ENCODE data around the gene OR4K1.

OR4K1 gene, protein sequence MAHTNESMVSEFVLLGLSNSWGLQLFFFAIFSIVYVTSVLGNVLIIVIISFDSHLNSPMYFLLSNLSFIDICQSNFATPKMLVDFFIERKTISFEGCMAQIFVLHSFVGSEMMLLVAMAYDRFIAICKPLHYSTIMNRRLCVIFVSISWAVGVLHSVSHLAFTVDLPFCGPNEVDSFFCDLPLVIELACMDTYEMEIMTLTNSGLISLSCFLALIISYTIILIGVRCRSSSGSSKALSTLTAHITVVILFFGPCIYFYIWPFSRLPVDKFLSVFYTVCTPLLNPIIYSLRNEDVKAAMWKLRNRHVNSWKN

DNA sequence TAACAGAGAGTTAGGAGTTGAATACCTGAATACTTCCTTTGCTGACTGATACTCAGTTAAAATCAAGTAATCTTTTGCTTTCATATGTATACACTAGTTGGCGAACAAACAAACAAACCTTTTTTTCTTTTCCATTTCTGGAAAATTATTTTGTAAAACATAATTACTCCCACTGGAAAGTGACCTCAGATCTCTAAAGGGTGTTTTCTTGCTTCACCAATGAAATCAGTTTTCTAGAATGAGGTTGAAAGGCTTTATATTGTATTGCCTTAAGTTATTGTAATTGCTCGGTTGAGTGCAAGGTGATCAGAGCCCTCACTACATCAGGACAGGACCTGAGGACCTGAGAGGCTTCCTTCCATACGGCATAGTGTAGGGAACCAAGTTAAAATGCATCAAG is at the start of gene OR4K1:
OR4K1 (plus strand) TSS at position 301 of the 400 bp plus-strand sequence. CDS start 4,750 bp downstream, outside the sequence.
- Histone ChIP-seq H3K4me3 (ENCODE audit: low read depth in 1 of 2, low read length in 2 of 2) (no peak within 1 kb of the TSS), H3K4me1 (ENCODE audit: insufficient read depth, low read length) (no peaks in the 10 kb centered on the region), H3K27ac (ENCODE audit: low read depth, low read length) (no peak within 1 kb of the TSS), H3K27me3 (ENCODE audit: control insufficient read depth in 1 of 2, insufficient read depth in 2 of 2, low read length in 2 of 2) (no peaks in the 10 kb centered on the region), H3K36me3 (ENCODE audit: insufficient read depth, low read length) (no peaks in the 10 kb centered on the region), H3K9ac (ENCODE audit: low read length) (no peak within 1 kb of the TSS), H3K9me3 (ENCODE audit: low read length) (no peaks in the 10 kb centered on the region)

DNA sequence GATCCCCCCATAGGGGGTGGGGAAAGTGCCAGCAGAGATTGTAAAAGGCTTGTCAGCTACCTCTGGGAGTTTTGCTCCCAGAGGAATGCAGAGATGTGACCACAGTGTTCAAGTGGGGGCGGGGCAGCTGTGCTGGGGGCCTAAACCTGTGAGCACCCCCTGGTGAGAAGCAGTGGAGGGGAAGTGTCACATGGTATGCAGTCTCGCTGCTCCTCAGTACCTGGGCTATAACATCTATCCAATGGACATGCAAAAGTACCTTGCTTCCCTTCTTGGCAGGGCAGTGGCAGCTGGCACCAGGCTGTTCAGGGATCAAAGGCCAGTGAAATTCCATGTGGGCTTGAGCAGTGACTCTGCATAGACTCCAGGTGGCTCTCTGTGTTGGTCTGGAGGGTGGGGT is 35.4 kb upstream of the OR4K1 start:
- H3K9me3 ChIP-seq (ENCODE audit: low read length), result no peaks in the 10 kb centered on the region

DNA sequence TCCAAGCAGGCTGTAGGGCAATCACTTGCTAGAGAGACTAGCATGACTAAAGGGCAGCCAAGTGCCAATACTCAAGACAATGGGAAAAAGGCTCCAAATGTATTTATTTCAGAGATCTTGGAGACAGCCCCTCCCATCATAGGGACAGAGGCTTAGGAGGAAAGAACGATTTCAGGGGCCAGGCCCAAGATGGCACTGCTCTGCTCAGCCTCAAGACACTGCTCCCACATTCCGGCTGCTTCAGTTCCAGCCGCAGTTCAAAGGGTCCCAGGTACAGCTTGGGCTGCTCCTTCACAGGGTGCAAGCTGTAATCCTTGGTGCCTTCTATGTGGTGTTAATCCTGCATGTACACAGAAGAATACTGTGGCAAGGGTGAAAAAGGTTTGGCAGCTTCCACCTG is 29.7 kb upstream of the OR4K1 start:
- no peaks in the 10 kb centered on the region for H3K9me3 ChIP-seq (ENCODE audit: low read length)
- no peaks in the 10 kb centered on the region for H3K4me1 ChIP-seq (ENCODE audit: insufficient read depth, low read length)
- no peaks in the 10 kb centered on the region for H3K27me3 ChIP-seq (ENCODE audit: control insufficient read depth in 1 of 2, insufficient read depth in 2 of 2, low read length in 2 of 2)
- H3K36me3 ChIP-seq (ENCODE audit: insufficient read depth, low read length), result no peaks in the 10 kb centered on the region
- no peak overlapping the region for H3K9ac ChIP-seq (ENCODE audit: low read length)
- H3K27ac ChIP-seq (ENCODE audit: low read depth, low read length), result no peak overlapping the region
- H3K4me3 ChIP-seq (ENCODE audit: low read depth in 1 of 2, low read length in 2 of 2), result no peak overlapping the region

More for the DNA sequence above, 35.4 kb upstream of the OR4K1 start:
- Histone ChIP-seq H3K36me3 (ENCODE audit: insufficient read depth, low read length) (no peaks in the 10 kb centered on the region), H3K9ac (ENCODE audit: low read length) (no peak overlapping the region), H3K4me1 (ENCODE audit: insufficient read depth, low read length) (no peaks in the 10 kb centered on the region), H3K27me3 (ENCODE audit: control insufficient read depth in 1 of 2, insufficient read depth in 2 of 2, low read length in 2 of 2) (no peaks in the 10 kb centered on the region), H3K27ac (ENCODE audit: low read depth, low read length) (no peak overlapping the region), H3K4me3 (ENCODE audit: low read depth in 1 of 2, low read length in 2 of 2) (no peak overlapping the region)

DNA sequence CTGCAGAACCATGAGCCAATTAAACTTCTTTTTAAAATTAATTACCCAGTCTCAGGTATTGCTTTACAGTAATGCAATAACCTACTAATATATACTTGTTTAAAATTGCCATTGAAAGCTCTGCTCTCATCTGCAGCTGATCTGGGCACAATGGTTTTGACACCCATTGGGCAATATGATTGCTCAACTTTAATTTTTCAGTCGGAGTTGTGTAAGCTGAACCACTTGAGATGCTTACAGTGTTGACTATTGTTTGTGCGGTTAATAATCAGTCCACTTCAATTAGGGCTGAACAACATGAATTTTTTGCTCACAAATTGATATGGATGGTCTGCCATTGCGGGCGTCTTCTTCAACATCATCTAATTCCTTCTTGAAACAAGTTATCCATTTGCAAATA is 28.3 kb upstream of the OR4K1 start:
- H3K9me3 ChIP-seq (ENCODE audit: low read length), result no peaks in the 10 kb centered on the region
- H3K4me1 ChIP-seq (ENCODE audit: insufficient read depth, low read length), result no peaks in the 10 kb centered on the region
- no peak overlapping the region for H3K4me3 ChIP-seq (ENCODE audit: low read depth in 1 of 2, low read length in 2 of 2)
- H3K36me3 ChIP-seq (ENCODE audit: insufficient read depth, low read length), result no peaks in the 10 kb centered on the region
- H3K27ac ChIP-seq (ENCODE audit: low read depth, low read length), result no peak overlapping the region
- H3K27me3 ChIP-seq (ENCODE audit: control insufficient read depth in 1 of 2, insufficient read depth in 2 of 2, low read length in 2 of 2), result no peaks in the 10 kb centered on the region
- H3K9ac ChIP-seq (ENCODE audit: low read length), result no peak overlapping the region

DNA sequence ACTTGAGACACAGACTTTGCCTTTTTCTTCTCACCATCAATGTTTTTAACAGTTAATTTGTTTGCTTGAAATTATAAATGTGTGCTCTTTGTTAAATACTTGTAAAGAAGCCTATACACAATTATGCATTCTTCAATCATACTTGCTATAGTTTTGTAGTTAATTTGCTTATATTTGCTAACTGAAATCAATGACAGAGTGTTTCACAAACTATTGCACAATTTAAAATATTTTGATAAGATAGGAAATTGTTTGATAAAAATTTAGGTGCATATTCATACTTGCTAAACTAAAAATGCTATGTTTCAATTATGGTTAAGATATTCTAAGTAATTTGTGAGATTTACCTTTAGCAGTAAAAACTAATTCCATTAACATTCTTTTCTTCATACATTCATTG is 24.1 kb upstream of the OR4K1 start:
- Histone ChIP-seq H3K9ac (ENCODE audit: low read length) (no peak overlapping the region), H3K9me3 (ENCODE audit: low read length) (no peaks in the 10 kb centered on the region), H3K36me3 (ENCODE audit: insufficient read depth, low read length) (no peaks in the 10 kb centered on the region), H3K27me3 (ENCODE audit: control insufficient read depth in 1 of 2, insufficient read depth in 2 of 2, low read length in 2 of 2) (no peaks in the 10 kb centered on the region), H3K4me3 (ENCODE audit: low read depth in 1 of 2, low read length in 2 of 2) (no peak overlapping the region), H3K4me1 (ENCODE audit: insufficient read depth, low read length) (no peaks in the 10 kb centered on the region), H3K27ac (ENCODE audit: low read depth, low read length) (no peak overlapping the region)

DNA sequence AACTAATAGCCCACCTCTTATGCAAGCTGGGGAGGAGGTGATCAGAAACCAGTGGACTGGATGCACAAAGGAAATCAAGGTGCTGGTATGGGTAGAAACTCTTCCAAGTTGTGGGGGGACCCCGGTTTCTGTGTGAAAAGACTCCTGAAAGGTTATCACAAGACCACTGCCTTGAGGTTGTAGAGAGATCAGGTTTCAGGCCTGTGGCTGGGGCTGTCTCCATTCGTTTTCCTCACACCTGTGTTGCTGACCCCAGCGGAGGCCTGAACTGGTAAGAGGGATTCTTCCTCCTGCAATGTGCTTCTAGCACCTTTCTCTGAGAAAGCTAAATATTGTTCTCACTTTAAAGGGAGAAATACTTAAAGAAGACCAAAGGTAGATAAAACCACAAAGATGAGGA is 19.6 kb upstream of the OR4K1 start:
- H3K27me3 ChIP-seq (ENCODE audit: control insufficient read depth in 1 of 2, insufficient read depth in 2 of 2, low read length in 2 of 2), result no peaks in the 10 kb centered on the region
- no peak overlapping the region for H3K27ac ChIP-seq (ENCODE audit: low read depth, low read length)
- no peak overlapping the region for H3K4me3 ChIP-seq (ENCODE audit: low read depth in 1 of 2, low read length in 2 of 2)
- no peaks in the 10 kb centered on the region for H3K9me3 ChIP-seq (ENCODE audit: low read length)
- no peak overlapping the region for H3K9ac ChIP-seq (ENCODE audit: low read length)
- no peaks in the 10 kb centered on the region for H3K4me1 ChIP-seq (ENCODE audit: insufficient read depth, low read length)
- H3K36me3 ChIP-seq (ENCODE audit: insufficient read depth, low read length), result no peaks in the 10 kb centered on the region

DNA sequence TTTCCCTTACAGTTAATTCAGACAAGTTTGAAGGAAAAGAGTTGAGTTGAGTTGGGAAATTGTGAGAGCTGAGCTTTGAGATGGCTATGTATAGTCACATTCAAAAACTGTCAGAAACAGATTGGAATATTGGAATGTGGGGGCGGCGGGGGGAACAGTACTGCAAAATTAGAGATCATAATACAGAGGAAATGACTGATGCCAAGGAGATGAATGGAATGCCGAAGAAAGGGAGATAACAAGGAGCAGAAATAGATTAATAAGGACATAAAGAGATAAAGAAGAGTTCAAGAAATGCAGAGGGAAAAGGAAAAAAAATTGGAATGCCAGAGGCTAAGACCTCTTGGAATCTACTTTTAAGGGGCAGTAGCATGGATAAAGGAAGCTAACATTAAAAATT is 13.5 kb upstream of the OR4K1 start:
- no peak overlapping the region for H3K9ac ChIP-seq (ENCODE audit: low read length)

DNA sequence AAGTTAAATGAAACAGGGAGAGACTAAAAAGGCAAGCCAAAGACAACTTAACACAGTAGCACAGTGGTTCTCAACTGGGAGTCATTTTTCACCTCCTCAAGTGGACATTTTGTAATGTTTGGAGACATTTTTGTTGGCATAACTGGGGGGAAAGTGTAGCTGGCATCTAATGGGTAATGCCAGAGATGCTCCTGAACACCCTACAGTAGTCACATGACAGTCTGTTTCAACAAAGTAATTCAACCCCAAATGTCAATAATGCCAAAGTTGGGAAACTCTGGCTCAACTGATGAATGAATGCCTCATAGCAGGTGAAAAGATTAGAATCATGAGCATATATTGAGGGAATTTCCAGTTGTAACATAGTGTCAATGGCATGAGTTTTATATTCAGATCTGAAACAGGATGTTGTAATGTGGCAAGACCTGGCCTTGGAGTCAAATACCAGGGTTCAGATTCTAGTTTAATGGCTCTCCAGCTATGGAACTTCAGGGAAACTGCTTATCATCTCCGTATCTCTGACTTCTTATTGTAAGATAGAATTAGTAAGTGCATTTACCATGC is 12.7 kb upstream of the OR4K1 start:
- no peaks in the 10 kb centered on the region for H3K36me3 ChIP-seq (ENCODE audit: insufficient read depth, low read length)
- no peaks in the 10 kb centered on the region for H3K27me3 ChIP-seq (ENCODE audit: control insufficient read depth in 1 of 2, insufficient read depth in 2 of 2, low read length in 2 of 2)
- no peaks in the 10 kb centered on the region for H3K4me1 ChIP-seq (ENCODE audit: insufficient read depth, low read length)
- H3K27ac ChIP-seq (ENCODE audit: low read depth, low read length), result no peak overlapping the region
- no peak overlapping the region for H3K4me3 ChIP-seq (ENCODE audit: low read depth in 1 of 2, low read length in 2 of 2)
- no peak overlapping the region for H3K9ac ChIP-seq (ENCODE audit: low read length)
- H3K9me3 ChIP-seq (ENCODE audit: low read length), result no peaks in the 10 kb centered on the region

More for the DNA sequence above, 13.5 kb upstream of the OR4K1 start:
- no peaks in the 10 kb centered on the region for H3K4me1 ChIP-seq (ENCODE audit: insufficient read depth, low read length)
- no peak overlapping the region for H3K27ac ChIP-seq (ENCODE audit: low read depth, low read length)
- no peaks in the 10 kb centered on the region for H3K9me3 ChIP-seq (ENCODE audit: low read length)
- H3K36me3 ChIP-seq (ENCODE audit: insufficient read depth, low read length), result no peaks in the 10 kb centered on the region
- H3K27me3 ChIP-seq (ENCODE audit: control insufficient read depth in 1 of 2, insufficient read depth in 2 of 2, low read length in 2 of 2), result no peaks in the 10 kb centered on the region
- H3K4me3 ChIP-seq (ENCODE audit: low read depth in 1 of 2, low read length in 2 of 2), result no peak overlapping the region

DNA sequence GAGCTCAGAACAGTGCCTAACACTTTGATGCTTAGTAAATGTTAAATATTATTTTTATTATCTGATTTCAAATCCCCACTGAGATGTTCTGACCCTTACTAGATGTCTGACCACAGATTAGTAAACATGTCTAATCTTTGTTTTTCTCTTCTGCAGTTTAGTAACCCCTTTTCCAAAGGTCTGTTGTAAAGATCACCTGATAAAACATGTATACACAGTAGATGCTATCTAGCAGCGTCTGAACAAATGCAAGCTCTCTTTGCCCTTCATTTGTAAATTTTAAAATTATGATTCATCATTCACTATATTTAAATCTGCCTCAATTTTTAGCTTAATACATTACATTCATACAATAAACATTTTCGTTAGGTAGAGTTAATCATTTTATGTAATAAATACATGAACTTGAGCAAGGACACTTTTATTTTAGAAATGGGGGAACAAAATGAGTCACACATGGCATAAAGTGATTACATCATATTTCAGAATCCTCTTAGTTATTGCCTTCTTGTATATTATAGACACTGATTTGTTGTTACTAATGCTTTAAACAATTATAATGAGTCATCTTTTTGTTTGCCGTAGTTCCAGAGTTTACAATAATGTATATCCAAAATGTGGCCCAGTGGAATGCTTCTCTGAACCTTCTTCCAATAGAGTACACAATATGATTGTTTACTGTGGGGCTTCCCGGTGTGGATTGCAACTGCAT is 12.0 kb upstream of the OR4K1 start:
- H3K27ac ChIP-seq (ENCODE audit: low read depth, low read length), result no peak overlapping the region
- no peaks in the 10 kb centered on the region for H3K27me3 ChIP-seq (ENCODE audit: control insufficient read depth in 1 of 2, insufficient read depth in 2 of 2, low read length in 2 of 2)
- no peak overlapping the region for H3K4me3 ChIP-seq (ENCODE audit: low read depth in 1 of 2, low read length in 2 of 2)
- H3K4me1 ChIP-seq (ENCODE audit: insufficient read depth, low read length), result no peaks in the 10 kb centered on the region
- H3K9ac ChIP-seq (ENCODE audit: low read length), result no peak overlapping the region
- no peaks in the 10 kb centered on the region for H3K9me3 ChIP-seq (ENCODE audit: low read length)
- H3K36me3 ChIP-seq (ENCODE audit: insufficient read depth, low read length), result no peaks in the 10 kb centered on the region

DNA sequence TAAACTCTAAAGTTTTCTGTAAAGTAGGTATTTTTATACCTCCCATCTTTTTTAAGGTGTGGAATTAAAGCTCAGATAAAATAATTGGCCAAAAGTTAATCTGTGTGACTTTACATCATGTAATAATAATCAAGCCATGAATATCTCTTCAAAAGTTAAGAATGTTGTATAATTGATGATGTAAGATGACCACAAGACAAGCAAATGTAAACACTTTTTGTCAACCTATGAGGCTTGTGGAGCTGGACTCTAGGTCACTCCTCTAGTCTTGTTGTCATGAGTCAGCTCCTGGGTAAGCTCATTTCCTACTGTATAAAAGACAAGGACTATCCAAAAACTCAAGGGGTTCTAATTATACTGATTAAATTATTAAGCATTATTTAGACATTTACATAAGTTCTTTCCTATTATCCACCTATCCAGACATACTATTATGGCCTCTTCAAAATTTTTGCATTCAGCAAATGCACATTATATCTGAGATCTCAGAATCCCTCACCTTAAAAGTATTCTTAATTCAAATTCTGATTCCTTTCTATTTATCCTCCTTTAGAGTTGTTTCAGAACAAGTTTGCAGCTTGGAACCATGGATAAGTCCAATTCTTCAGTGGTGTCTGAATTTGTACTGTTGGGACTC is 10.6 kb upstream of the OR4K1 start, which contains the start of gene OR4K5:
OR4K5 (plus strand) TSS at position 587 of the 637 bp plus-strand sequence; CDS start at position 587, 0 bp downstream.
- Histone ChIP-seq H3K9me3 (ENCODE audit: low read length) (no peaks in the 10 kb centered on the region), H3K27ac (ENCODE audit: low read depth, low read length) (no peak within 1 kb of the TSS), H3K27me3 (ENCODE audit: control insufficient read depth in 1 of 2, insufficient read depth in 2 of 2, low read length in 2 of 2) (no peaks in the 10 kb centered on the region), H3K36me3 (ENCODE audit: insufficient read depth, low read length) (no peaks in the 10 kb centered on the region), H3K9ac (ENCODE audit: low read length) (no peak within 1 kb of the TSS), H3K4me1 (ENCODE audit: insufficient read depth, low read length) (no peaks in the 10 kb centered on the region), H3K4me3 (ENCODE audit: low read depth in 1 of 2, low read length in 2 of 2) (no peak within 1 kb of the TSS)

DNA sequence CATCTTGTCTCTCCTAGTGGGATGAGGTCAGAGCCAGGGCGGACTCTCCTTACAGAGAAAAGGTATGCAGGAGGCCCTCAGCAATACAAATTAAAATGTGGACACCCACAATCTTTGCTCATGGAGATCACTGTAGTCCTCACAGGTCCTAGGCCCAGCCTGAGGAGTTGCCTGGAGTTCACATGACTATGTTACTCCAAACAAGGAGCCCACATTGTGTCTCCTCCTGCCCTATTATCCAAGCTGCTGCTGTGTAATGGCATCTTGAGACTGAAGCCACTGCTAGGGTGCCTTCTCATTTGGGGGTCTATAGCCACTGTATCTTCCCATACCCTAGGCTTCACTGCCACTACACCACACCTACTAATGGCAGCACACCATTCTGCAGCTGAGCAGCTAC is 11.0 kb downstream of the OR4K1 start:
- H3K9me3 ChIP-seq (ENCODE audit: low read length), result no peaks in the 10 kb centered on the region
- no peaks in the 10 kb centered on the region for H3K27me3 ChIP-seq (ENCODE audit: control insufficient read depth in 1 of 2, insufficient read depth in 2 of 2, low read length in 2 of 2)
- H3K27ac ChIP-seq (ENCODE audit: low read depth, low read length), result no peak overlapping the region
- H3K4me1 ChIP-seq (ENCODE audit: insufficient read depth, low read length), result no peaks in the 10 kb centered on the region
- no peak overlapping the region for H3K9ac ChIP-seq (ENCODE audit: low read length)
- no peak overlapping the region for H3K4me3 ChIP-seq (ENCODE audit: low read depth in 1 of 2, low read length in 2 of 2)
- no peaks in the 10 kb centered on the region for H3K36me3 ChIP-seq (ENCODE audit: insufficient read depth, low read length)
